Type B pancreatic cell (in vitro differentiated cells): ENCODE measurements around the gene KAZN. TPM values are rescaled to one million over a fixed set of nuclear protein-coding genes. Genes with fewer than 3 reads are reported as not detected.
A peak's percentile ranks its signal among the peaks of the same experiment; 100 is the strongest.

Experiments
- DNase-seq: peaks from one replicate; pipeline ENCODE4 v3.0.0; 2021; ENCODE audit warnings: mixed read lengths; ENCODE audit not compliant: unreplicated experiment; ENCODE audit errors: extremely low spot score
- H3K27ac Mint-ChIP-seq: 2 replicates; pipeline ENCODE4 v1.8.0; 2021; ENCODE audit warnings: mild to moderate bottlenecking, mixed read lengths
- H3K27me3 Mint-ChIP-seq: 2 replicates; pipeline ENCODE4 v1.8.0; 2021; ENCODE audit warnings: mixed read lengths
- H3K36me3 Mint-ChIP-seq: 2 replicates; pipeline ENCODE4 v1.8.0; 2021; ENCODE audit warnings: mixed read lengths
- H3K4me1 Mint-ChIP-seq: one replicate; pipeline ENCODE4 v1.8.0; 2021; ENCODE audit warnings: mixed read lengths; ENCODE audit not compliant: unreplicated experiment
- H3K4me3 Mint-ChIP-seq: 2 replicates; pipeline ENCODE4 v1.8.0; 2021; ENCODE audit warnings: mild to moderate bottlenecking, mixed read lengths
- H3K9me3 Mint-ChIP-seq: 2 replicates; pipeline ENCODE4 v1.8.0; 2021; ENCODE audit warnings: mixed read lengths
- CTCF ChIP-seq: fragments of 200-600 bp; sonication (generic); conservative IDR thresholded peaks from 2 replicates; pipeline ENCODE4 v1.5.0; 2021; ENCODE audit warnings: antibody characterized with exemption, mild to moderate bottlenecking
- total RNA-seq: library from RNA; stranded (reverse); gene quantifications from 2 replicates; pipeline ENCODE4 v1.2.1, GENCODE V29; 2021; ENCODE audit warnings: low replicate concordance

Gene KAZN
- total RNA-seq, 1 donor from 2014 or later: 33.7 TPM

GRCh38 chr1:14846688-14847087 lies 248.2 kb downstream of the KAZN start:
- Mint-ChIP-seq H3K36me3 (peaks cover 5% of the 10 kb centered on the region), H3K4me1 (peaks cover 10% of the 10 kb centered on the region), H3K4me3 (no peak overlapping the region), H3K27me3 (no peaks in the 10 kb centered on the region), H3K27ac (no peak overlapping the region), H3K9me3 (peaks cover 8% of the 10 kb centered on the region)
- TF ChIP-seq CTCF: no peak
- DNase-seq: no peak

- no peak for TF ChIP-seq CTCF
- Mint-ChIP-seq H3K27me3 (no peaks in the 10 kb centered on the region), H3K4me3 (no peak overlapping the region), H3K36me3 (no peaks in the 10 kb centered on the region), H3K4me1 (peaks cover 10% of the 10 kb centered on the region), H3K9me3 (no peaks in the 10 kb centered on the region), H3K27ac (no peak overlapping the region)
- no peak for DNase-seq
Observed at GRCh38 chr1:14848203-14848602, 249.7 kb downstream of the KAZN start.

GRCh38 chr1:14848625-14849024 lies 250.1 kb downstream of the KAZN start:
- H3K4me3 Mint-ChIP-seq: no peak overlapping the region
- no peak overlapping the region for H3K27ac Mint-ChIP-seq
- no peaks in the 10 kb centered on the region for H3K27me3 Mint-ChIP-seq

GRCh38 chr1:14849038-14849437 lies 250.6 kb downstream of the KAZN start:
- Mint-ChIP-seq H3K9me3 (no peaks in the 10 kb centered on the region), H3K27ac (no peak overlapping the region), H3K4me3 (no peak overlapping the region), H3K27me3 (no peaks in the 10 kb centered on the region), H3K36me3 (no peaks in the 10 kb centered on the region), H3K4me1 (peaks cover 10% of the 10 kb centered on the region)
- no peak for DNase-seq
- no peak for TF ChIP-seq CTCF

More at GRCh38 chr1:14848625-14849024, 250.1 kb downstream of the KAZN start:
- Mint-ChIP-seq H3K4me1 (peaks cover 10% of the 10 kb centered on the region), H3K36me3 (no peaks in the 10 kb centered on the region), H3K9me3 (no peaks in the 10 kb centered on the region)
- no peak for DNase-seq
- no peak for TF ChIP-seq CTCF

- Mint-ChIP-seq H3K27ac (no peak overlapping the region), H3K4me1 (peaks cover 14% of the 10 kb centered on the region), H3K36me3 (no peaks in the 10 kb centered on the region), H3K9me3 (no peaks in the 10 kb centered on the region), H3K27me3 (peaks cover 3% of the 10 kb centered on the region), H3K4me3 (no peak overlapping the region)
- TF ChIP-seq CTCF: peak; percentile 21
- DNase-seq: no peak
Observed at GRCh38 chr1:14850563-14850962, 252.1 kb downstream of the KAZN start.

- Mint-ChIP-seq H3K4me1 (peaks cover 23% of the 10 kb centered on the region), H3K27me3 (peaks cover 3% of the 10 kb centered on the region), H3K4me3 (no peak overlapping the region), H3K36me3 (no peaks in the 10 kb centered on the region), H3K27ac (no peak overlapping the region), H3K9me3 (no peaks in the 10 kb centered on the region)
- TF ChIP-seq CTCF: no peak
- no peak for DNase-seq
Observed at GRCh38 chr1:14851760-14852159, 253.3 kb downstream of the KAZN start.
